Measurements from ENCODE around the gene DCC.
A peak's percentile ranks its signal among the peaks of the same experiment; 100 is the strongest.

Gene DCC

DNA sequence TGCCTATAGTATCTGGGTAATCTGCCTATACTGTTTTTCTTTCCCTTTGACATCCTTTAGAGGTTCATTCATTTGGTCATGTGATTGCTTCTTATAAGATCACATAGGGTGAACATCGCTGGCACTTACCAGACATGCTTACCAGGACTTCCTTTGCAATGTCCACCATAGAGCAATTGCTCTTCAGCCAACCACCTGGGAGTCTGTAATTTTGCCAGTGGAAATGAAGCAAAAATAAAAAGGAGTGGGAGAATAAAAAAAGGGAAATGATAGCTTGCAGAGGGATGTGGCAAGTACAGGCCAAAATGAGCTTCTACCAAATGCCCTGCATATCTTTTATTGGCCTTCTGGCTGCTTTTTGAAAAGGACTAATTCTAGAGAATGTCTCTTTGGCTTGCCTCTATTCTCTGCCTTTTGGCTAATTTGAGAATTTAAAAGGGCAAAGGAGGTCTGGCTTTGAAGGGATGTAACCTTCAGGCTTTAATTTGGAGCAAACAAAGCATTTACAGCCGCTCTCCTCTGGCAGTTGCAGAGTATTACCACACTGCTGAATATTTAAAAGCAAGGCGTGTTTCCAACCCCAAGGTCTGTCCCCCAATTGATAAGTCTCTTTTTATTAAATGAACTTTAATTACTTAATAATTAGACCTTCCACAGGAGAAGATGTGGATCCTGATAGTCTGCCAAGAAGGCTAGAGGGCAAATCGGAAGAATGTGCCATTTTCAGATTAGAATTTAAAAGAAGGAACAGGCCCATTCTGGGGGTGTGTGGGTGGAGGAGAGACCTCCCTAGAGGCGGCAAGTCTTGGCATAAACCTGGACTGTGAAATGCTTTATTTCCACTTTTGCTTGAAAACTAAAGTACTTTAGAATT, 557.9 kb downstream of the DCC start:
- TF ChIP-seq CTCF (IDR thresholded peaks at IDR 0.05; ENCODE audit: insufficient read depth, low read length, poor library complexity, severe bottlenecking), result no peak
- no peak for DNase-seq (ENCODE audit: extremely low read depth, insufficient read length)
- no peaks in the 10 kb centered on the region for H3K36me3 ChIP-seq (ENCODE audit: control insufficient read depth, insufficient read depth, low read length)

GRCh38 chr18:52898485-52899058, 558.6 kb downstream of the DCC start:
- no peak for TF ChIP-seq CTCF (IDR thresholded peaks at IDR 0.05; ENCODE audit: insufficient read depth, low read length, poor library complexity, severe bottlenecking)
- no peaks in the 10 kb centered on the region for H3K36me3 ChIP-seq (ENCODE audit: control insufficient read depth, insufficient read depth, low read length)
- H3K4me3 ChIP-seq (replicated peaks; ENCODE audit: low read depth, low read length), result no peak overlapping the region
- DNase-seq (ENCODE audit: extremely low read depth, insufficient read length), result no peak
- no peaks in the 10 kb centered on the region for H3K27me3 ChIP-seq (replicated peaks; ENCODE audit: control insufficient read depth, insufficient read depth, low read length)

More for the DNA sequence above, 557.9 kb downstream of the DCC start:
- Histone ChIP-seq H3K4me3 (replicated peaks; ENCODE audit: low read depth, low read length) (no peak overlapping the region), H3K27me3 (replicated peaks; ENCODE audit: control insufficient read depth, insufficient read depth, low read length) (no peaks in the 10 kb centered on the region)

- Histone ChIP-seq H3K4me3 (replicated peaks; ENCODE audit: low read depth, low read length) (no peak overlapping the region), H3K27me3 (replicated peaks; ENCODE audit: control insufficient read depth, insufficient read depth, low read length) (no peaks in the 10 kb centered on the region), H3K36me3 (ENCODE audit: control insufficient read depth, insufficient read depth, low read length) (no peaks in the 10 kb centered on the region)
- TF ChIP-seq CTCF (IDR thresholded peaks at IDR 0.05; ENCODE audit: insufficient read depth, low read length, poor library complexity, severe bottlenecking), result no peak
- DNase-seq (ENCODE audit: extremely low read depth, insufficient read length), result no peak
Observed at GRCh38 chr18:52902188-52902587, 562.2 kb downstream of the DCC start.

- DNase-seq (ENCODE audit: extremely low read depth, insufficient read length), result no peak
Observed at GRCh38 chr18:52903857-52904256, 563.9 kb downstream of the DCC start.

GRCh38 chr18:52907543-52908308, 567.7 kb downstream of the DCC start:
- TF ChIP-seq CTCF (IDR thresholded peaks at IDR 0.05; ENCODE audit: insufficient read depth, low read length, poor library complexity, severe bottlenecking), result no peak
- Histone ChIP-seq H3K27me3 (replicated peaks; ENCODE audit: control insufficient read depth, insufficient read depth, low read length) (no peaks in the 10 kb centered on the region), H3K36me3 (ENCODE audit: control insufficient read depth, insufficient read depth, low read length) (no peaks in the 10 kb centered on the region), H3K4me3 (replicated peaks; ENCODE audit: low read depth, low read length) (no peak overlapping the region)
- DNase-seq (ENCODE audit: extremely low read depth, insufficient read length), result no peak

More at GRCh38 chr18:52903857-52904256, 563.9 kb downstream of the DCC start:
- peak; percentile 50 for TF ChIP-seq CTCF (IDR thresholded peaks at IDR 0.05; ENCODE audit: insufficient read depth, low read length, poor library complexity, severe bottlenecking)
- no peaks in the 10 kb centered on the region for H3K36me3 ChIP-seq (ENCODE audit: control insufficient read depth, insufficient read depth, low read length)
- H3K27me3 ChIP-seq (replicated peaks; ENCODE audit: control insufficient read depth, insufficient read depth, low read length), result no peaks in the 10 kb centered on the region
- no peak overlapping the region for H3K4me3 ChIP-seq (replicated peaks; ENCODE audit: low read depth, low read length)

Data from GM06990 (cell line).